Measurements from ENCODE around the gene ETV7. TPM values are rescaled to one million over a fixed set of nuclear protein-coding genes. Genes with fewer than 3 reads are reported as not detected.

The ETV7 gene
- not detected for total RNA-seq

GRCh38 chr6:36387440-36388303 is at the start of gene ETV7:
ETV7 (minus strand) TSS chr6:36387669; CDS start chr6:36387541, 128 bp downstream.

GRCh38 chr6:36336779-36337241 is 50.7 kb downstream of the ETV7 start, which contains the start of gene BNIP5:
BNIP5 (minus strand) TSS chr6:36336888; CDS start chr6:36330690, 6,198 bp downstream.

Other genes starting within 250 kb of the ETV7 start
- 20.8 TPM for gene BRPF3, start 190.9 kb downstream of the ETV7 start, total RNA-seq
- not detected for gene PNPLA1, start 117.6 kb downstream of the ETV7 start, total RNA-seq
- gene BNIP5, start 50.8 kb downstream of the ETV7 start, total RNA-seq: not detected
- gene PXT1, start 55.2 kb upstream of the ETV7 start, total RNA-seq: not detected
- 60.9 TPM for gene KCTD20, start 55.3 kb upstream of the ETV7 start, total RNA-seq
- 14.1 TPM for gene STK38, start 159.8 kb upstream of the ETV7 start, total RNA-seq
- gene SRSF3, start 206.7 kb upstream of the ETV7 start, total RNA-seq: 202 TPM